ENCODE measurements around the gene LAT. TPM values are rescaled to one million over a fixed set of nuclear protein-coding genes. Genes with fewer than 3 reads are reported as not detected.

LAT gene
- total and polyA plus RNA-seq, 2 experiments from 2014 or later, result 0.83 to 1.5 TPM

GRCh38 chr16:28985211-28986041, 574 bp downstream of the LAT start:
- no peak overlapping the region for H3K4me3 ChIP-seq
- H3K4me1 ChIP-seq (ENCODE audit: low read depth), result no peaks in the 10 kb centered on the region
- no peak for TF ChIP-seq CTCF (IDR thresholded peaks at IDR 0.05; ENCODE audit: low read depth, low read length)
- H3K9me3 ChIP-seq (ENCODE audit: low read depth), result no peaks in the 10 kb centered on the region
- DNase-seq (ENCODE audit: low read depth in 1 of 2, low spot score in 1 of 2), result no peak
- H3K27me3 ChIP-seq, result no peaks in the 10 kb centered on the region
- H3K36me3 ChIP-seq, result peaks cover 3% of the 10 kb centered on the region
- H3K27ac ChIP-seq, result no peak overlapping the region

DNA sequence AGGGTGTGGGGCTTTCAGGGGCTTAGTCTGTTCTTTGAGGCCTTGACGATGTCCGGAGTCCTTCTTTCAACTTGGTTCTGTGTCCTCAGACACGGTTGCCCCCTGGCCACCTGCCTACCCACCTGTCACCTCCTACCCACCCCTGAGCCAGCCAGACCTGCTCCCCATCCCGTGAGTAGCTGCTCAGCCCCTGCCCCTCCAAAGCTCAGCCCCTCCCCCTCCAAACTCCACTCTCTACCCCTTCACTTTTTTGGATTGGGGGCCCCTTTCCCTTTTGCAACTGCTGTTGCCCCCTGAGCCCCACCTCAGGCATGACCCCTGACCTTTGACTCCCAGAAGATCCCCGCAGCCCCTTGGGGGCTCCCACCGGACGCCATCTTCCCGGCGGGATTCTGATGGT, 1.2 kb downstream of the LAT start:
- peaks cover under 1% of the 10 kb centered on the region for H3K36me3 ChIP-seq
- no peaks in the 10 kb centered on the region for H3K9me3 ChIP-seq (ENCODE audit: low read depth)
- no peaks in the 10 kb centered on the region for H3K4me1 ChIP-seq (ENCODE audit: low read depth)
- H3K27ac ChIP-seq, result no peak overlapping the region
- no peak for TF ChIP-seq CTCF (IDR thresholded peaks at IDR 0.05; ENCODE audit: low read depth, low read length)
- no peak overlapping the region for H3K4me3 ChIP-seq
- DNase-seq (ENCODE audit: low read depth in 1 of 2, low spot score in 1 of 2), result no peak
- H3K27me3 ChIP-seq, result no peaks in the 10 kb centered on the region

DNA sequence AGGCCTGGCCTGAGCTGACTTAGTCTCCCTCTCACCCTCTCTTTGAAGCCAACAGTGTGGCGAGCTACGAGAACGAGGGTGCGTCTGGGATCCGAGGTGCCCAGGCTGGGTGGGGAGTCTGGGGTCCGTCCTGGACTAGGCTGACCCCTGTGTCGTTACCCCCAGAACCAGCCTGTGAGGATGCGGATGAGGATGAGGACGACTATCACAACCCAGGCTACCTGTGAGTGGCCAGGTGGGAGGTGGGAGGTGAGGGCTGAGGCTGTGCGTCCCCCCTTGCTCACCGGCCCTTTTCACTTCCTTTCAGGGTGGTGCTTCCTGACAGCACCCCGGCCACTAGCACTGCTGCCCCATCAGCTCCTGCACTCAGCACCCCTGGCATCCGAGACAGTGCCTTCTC, 1.6 kb downstream of the LAT start:
- no peaks in the 10 kb centered on the region for H3K36me3 ChIP-seq
- no peak overlapping the region for H3K27ac ChIP-seq
- DNase-seq (ENCODE audit: low read depth in 1 of 2, low spot score in 1 of 2), result no peak
- no peak overlapping the region for H3K4me3 ChIP-seq
- no peaks in the 10 kb centered on the region for H3K9me3 ChIP-seq (ENCODE audit: low read depth)
- H3K4me1 ChIP-seq (ENCODE audit: low read depth), result no peaks in the 10 kb centered on the region
- no peak for TF ChIP-seq CTCF (IDR thresholded peaks at IDR 0.05; ENCODE audit: low read depth, low read length)
- no peaks in the 10 kb centered on the region for H3K27me3 ChIP-seq

- H3K4me1 ChIP-seq (ENCODE audit: low read depth), result no peaks in the 10 kb centered on the region
- no peak overlapping the region for H3K27ac ChIP-seq
- H3K4me3 ChIP-seq, result no peak overlapping the region
- TF ChIP-seq CTCF (IDR thresholded peaks at IDR 0.05; ENCODE audit: low read depth, low read length), result no peak
- H3K9me3 ChIP-seq (ENCODE audit: low read depth), result no peaks in the 10 kb centered on the region
- H3K27me3 ChIP-seq, result no peaks in the 10 kb centered on the region
- DNase-seq (ENCODE audit: low read depth in 1 of 2, low spot score in 1 of 2), result no peak
- no peaks in the 10 kb centered on the region for H3K36me3 ChIP-seq
Measured at GRCh38 chr16:28987170-28987853, 2.5 kb downstream of the LAT start.

GRCh38 chr16:28989363-28989762, 4.5 kb downstream of the LAT start:
- DNase-seq (ENCODE audit: low read depth in 1 of 2, low spot score in 1 of 2), result no peak
- Histone ChIP-seq H3K27ac (no peak overlapping the region), H3K4me1 (ENCODE audit: low read depth) (no peaks in the 10 kb centered on the region), H3K4me3 (no peak overlapping the region), H3K27me3 (no peaks in the 10 kb centered on the region), H3K9me3 (ENCODE audit: low read depth) (no peaks in the 10 kb centered on the region), H3K36me3 (no peaks in the 10 kb centered on the region)
- no peak for TF ChIP-seq CTCF (IDR thresholded peaks at IDR 0.05; ENCODE audit: low read depth, low read length)
